Ovary (tissue), 9 donors: ENCODE results near the gene EMC10. TPM values are rescaled to one million over a fixed set of nuclear protein-coding genes. Genes with fewer than 3 reads are reported as not detected.
"Not testable (repeated sequence)": the region's sequence is repeated elsewhere in the genome, so short reads cannot be mapped to it uniquely, and the experiment has no call there.

Experiments
- DNase-seq, 5 donors: peaks; one replicate each; pipeline ENCODE4 v3.0.0-alpha.2; 2019 to 2020
- H3K27ac ChIP-seq, 2 donors: fragments of 200-600 bp; one replicate each; pipeline versions ENCODE4 v1.5.1 to v1.8.0; 2019 to 2022
- H3K27me3 ChIP-seq: fragments of 200-600 bp; one replicate; pipeline ENCODE4 v1.8.0; 2022
- H3K36me3 ChIP-seq: fragments of 200-600 bp; sonication (generic); one replicate; pipeline ENCODE4 v1.5.1; 2019
- H3K4me1 ChIP-seq: one replicate; pipeline ENCODE4 v1.8.1; 2013; ENCODE audit warnings: mild to moderate bottlenecking, moderate library complexity; ENCODE audit not compliant: insufficient read depth
- H3K4me3 ChIP-seq: fragments of 200-600 bp; sonication (generic); one replicate; pipeline ENCODE4 v1.5.1; 2017
- H3K9me3 ChIP-seq, 2 donors: fragments of 200-600 bp in 1 of 2; sonication (generic) in 1 of 2; one replicate each; pipeline versions ENCODE4 v1.5.1 to v1.8.1; 2013 to 2019; ENCODE audit warnings: mild to moderate bottlenecking in 1 of 2, moderate library complexity in 1 of 2
- CTCF ChIP-seq, 3 donors: fragments of 450-650 bp in 2 of 3; fragments of 200-600 bp in 1 of 3; IDR thresholded peaks; one replicate each; pipeline versions ENCODE4 v1.5.1 to v1.8.0; 2016 to 2022; ENCODE audit warnings: antibody characterized with exemption in 3 of 3, mild to moderate bottlenecking in 1 of 3
- EP300 ChIP-seq: sonication (generic); formaldehyde crosslinking; IDR thresholded peaks from one replicate; pipeline ENCODE4 v1.6.1; 2017; ENCODE audit warnings: antibody characterized with exemption
- POLR2A ChIP-seq: fragments of 450-650 bp; IDR thresholded peaks from one replicate; pipeline ENCODE4 v1.6.1; 2017; ENCODE audit warnings: antibody characterized with exemption, mild to moderate bottlenecking, moderate library complexity
- WGBS, 3 donors: extraction: QIAGEN DNeasy Blood & Tissue Kit in 1 of 3; methylation state at CpG; one replicate each; pipeline versions ENCODE4 v1.1.5 to v1.1.7; 2013 to 2017; 5-methylcytosine and 5-hydroxymethylcytosine counted together
- intact Hi-C, 4 donors: fragments of 100-400 bp; cut with DNase I; formaldehyde crosslinking; loops; one replicate each; pipeline versions ENCODE4 v1.11.0 to v1.15.1; 2022 to 2023
- polyA plus RNA-seq, 2 donors: library from polyadenylated mRNA; stranded (reverse); fragments of 200-250 nt in 1 of 2; fragments of 350-450 nt in 1 of 2; fragmentation: Illumina TruSeq in 1 of 2; extraction: RNeasy Lipid Tissue Mini Kit (QIAGEN cat#74804) in 1 of 2; gene quantifications; one replicate each; pipeline ENCODE4 v1.2.3, GENCODE V29; 2013 to 2014
- total RNA-seq, 7 donors: library from RNA; depleted of rRNA in 2 of 7; stranded (reverse); fragments of >200 nt in 2 of 7; fragmentation: NEBNext Ultra II Directional in 3 of 7; extraction: Animal tissue kit (Norgen Biotek cat#: 25700) in 3 of 7; gene quantifications; one replicate each; pipeline versions ENCODE4 v1.1.0 to v1.2.4, GENCODE V29; 2016 to 2023
- donor health status: DM: no; HTN: no; CAD: no; lungs with moderate emphysema.
- donor health status: DM: no; HTN: no; CAD: no.
- donor health status: Bipolar disorder and iron deficiency.
- donor health status: DM: yes; HTN: yes; CAD: no.
- donor health status: DM: no; HTN: no; CAD: no.
- donor health status: DM: yes; HTN: yes; CAD: no.

Gene EMC10
- total and polyA plus RNA-seq, 9 donors = 27.6 to 132 (median 96.7) TPM

DNA sequence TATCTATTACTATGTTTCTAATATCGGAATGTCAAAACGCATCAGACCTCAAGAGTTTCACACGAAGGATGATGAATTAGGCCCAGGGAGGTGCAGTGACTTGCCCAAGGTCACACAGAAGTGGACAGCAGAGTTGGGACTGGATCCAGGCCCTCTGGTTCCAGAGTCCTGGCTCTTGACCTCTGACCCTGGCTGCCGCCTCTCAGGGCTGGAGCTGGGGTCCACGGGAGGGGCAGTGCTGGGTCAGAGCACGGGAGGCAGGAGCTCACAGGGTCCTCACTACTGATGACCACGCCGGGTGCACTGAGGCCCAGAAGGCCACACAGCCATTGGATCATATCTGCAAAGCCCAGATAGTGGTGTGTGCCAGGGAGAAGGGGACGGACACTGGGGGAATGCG is 46.6 kb downstream of the EMC10 start:
- no peak for DNase-seq
- intact Hi-C loops = no loop called here
- H3K9me3 ChIP-seq = no peaks in the 10 kb centered on the region
- H3K27ac ChIP-seq = no peak overlapping the region
- 86 to 91% (median 88%) methylated on average over 10 of the region's 10 CpGs for WGBS, 3 donors
- no peak for TF ChIP-seq POLR2A
- TF ChIP-seq CTCF (IDR thresholded peaks at IDR 0.05) = no peak
- no peak for TF ChIP-seq EP300
- no peak overlapping the region for H3K4me3 ChIP-seq
- no peaks in the 10 kb centered on the region for H3K36me3 ChIP-seq
- H3K27me3 ChIP-seq = no peaks in the 10 kb centered on the region
- H3K4me1 ChIP-seq = no peaks in the 10 kb centered on the region

DNA sequence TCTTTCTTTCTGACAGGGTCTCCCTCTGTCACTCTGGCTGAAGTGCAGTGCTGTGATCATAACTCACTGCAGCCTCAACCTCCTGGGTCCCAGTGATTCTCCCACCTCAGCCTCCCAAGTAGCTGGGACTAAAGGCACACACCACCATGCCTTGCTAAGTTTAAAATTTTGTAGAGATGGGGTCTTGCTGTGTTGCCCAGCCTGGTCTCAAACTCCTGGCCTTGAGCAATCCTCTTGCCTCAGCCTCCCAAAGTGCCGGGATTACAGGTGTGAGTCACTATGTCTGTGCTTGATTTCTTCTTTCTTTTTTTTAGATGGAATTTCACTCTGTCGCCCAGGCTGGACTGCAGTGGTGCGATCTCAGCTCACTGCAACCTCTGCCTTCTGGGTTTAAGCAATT is 51.7 kb downstream of the EMC10 start:
- H3K4me1 ChIP-seq, H3K27me3 ChIP-seq, DNase-seq, H3K4me3 ChIP-seq, H3K9me3 ChIP-seq, H3K27ac ChIP-seq, H3K36me3 ChIP-seq, intact Hi-C loops: not testable (repeated sequence)
- 96 to 97% (median 97%) methylated on average over 3 of the region's 3 CpGs for WGBS, 3 donors

- WGBS, 3 donors = 83 to 84% (median 84%) methylated on average over 11 to 14 of the region's 14 CpGs
- intact Hi-C loops = no loop called here
- no peak for TF ChIP-seq EP300
- Histone ChIP-seq H3K9me3 (peaks cover 0 to 4% of the 10 kb centered on the region in 2 donors), H3K4me3 (no peak overlapping the region), H3K27me3 (no peaks in the 10 kb centered on the region), H3K27ac (no peak overlapping the region), H3K36me3 (no peaks in the 10 kb centered on the region), H3K4me1 (no peaks in the 10 kb centered on the region)
- DNase-seq = no peak
Measured at GRCh38 chr19:50531171-50531612, 54.9 kb downstream of the EMC10 start.

DNA sequence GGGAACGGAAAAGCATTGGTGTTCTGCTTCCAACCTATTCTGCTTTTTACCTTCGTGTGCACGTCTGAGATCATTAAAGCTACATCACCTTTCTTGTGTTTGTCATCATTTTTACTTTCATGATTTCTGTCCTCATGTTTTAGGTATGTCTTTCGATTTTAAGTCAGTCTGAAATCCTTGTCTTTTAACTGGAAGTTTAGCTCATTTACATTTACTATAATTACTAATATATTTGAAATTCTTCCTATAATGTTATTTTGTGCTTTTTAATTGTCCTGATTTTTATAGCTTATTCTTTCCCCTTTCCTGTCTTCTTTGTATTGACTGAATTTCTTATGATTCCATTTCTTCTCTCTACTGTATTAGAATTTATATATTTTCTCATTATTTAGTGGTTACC is 56.6 kb downstream of the EMC10 start:
- 92 to 97% (median 96%) methylated on average over 4 of the region's 4 CpGs for WGBS, 3 donors
- Histone ChIP-seq H3K27me3 (no peaks in the 10 kb centered on the region), H3K9me3 (peaks cover 0 to 4% of the 10 kb centered on the region in 2 donors), H3K27ac (no peak overlapping the region), H3K4me1 (no peaks in the 10 kb centered on the region), H3K36me3 (no peaks in the 10 kb centered on the region), H3K4me3 (no peak overlapping the region)
- intact Hi-C loops = no loop called here
- DNase-seq = no peak
- TF ChIP-seq POLR2A (no peak), EP300 (no peak), CTCF (IDR thresholded peaks at IDR 0.05) (no peak)

DNA sequence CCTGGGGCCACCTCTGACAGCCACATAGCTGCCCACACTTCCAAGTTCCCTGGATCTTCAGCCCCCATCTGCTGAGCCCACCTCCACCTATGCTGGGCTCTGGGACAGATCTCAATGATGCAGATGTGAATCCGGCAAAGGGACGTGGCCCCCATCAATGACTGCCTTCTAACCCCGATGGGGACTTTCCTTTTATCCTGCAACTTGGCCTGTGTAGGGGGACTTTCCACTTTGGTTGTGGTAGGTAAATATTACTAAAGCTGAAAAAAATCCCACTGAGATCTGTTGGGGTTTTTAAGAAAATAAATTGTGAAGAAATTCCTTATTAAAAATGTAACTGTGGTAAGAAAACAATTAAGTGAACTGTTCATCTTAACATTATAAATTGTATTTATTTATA is 58.2 kb downstream of the EMC10 start:
- intact Hi-C loops = no loop called here
- no peaks in the 10 kb centered on the region for H3K4me1 ChIP-seq
- peaks cover 0 to 4% of the 10 kb centered on the region in 2 donors for H3K9me3 ChIP-seq
- WGBS, 3 donors = 85 to 96% (median 95%) methylated on average over 3 of the region's 3 CpGs
- no peak for DNase-seq
- no peak for TF ChIP-seq EP300
- no peaks in the 10 kb centered on the region for H3K36me3 ChIP-seq
- H3K27ac ChIP-seq = no peak overlapping the region
- no peaks in the 10 kb centered on the region for H3K27me3 ChIP-seq
- no peak overlapping the region for H3K4me3 ChIP-seq

DNA sequence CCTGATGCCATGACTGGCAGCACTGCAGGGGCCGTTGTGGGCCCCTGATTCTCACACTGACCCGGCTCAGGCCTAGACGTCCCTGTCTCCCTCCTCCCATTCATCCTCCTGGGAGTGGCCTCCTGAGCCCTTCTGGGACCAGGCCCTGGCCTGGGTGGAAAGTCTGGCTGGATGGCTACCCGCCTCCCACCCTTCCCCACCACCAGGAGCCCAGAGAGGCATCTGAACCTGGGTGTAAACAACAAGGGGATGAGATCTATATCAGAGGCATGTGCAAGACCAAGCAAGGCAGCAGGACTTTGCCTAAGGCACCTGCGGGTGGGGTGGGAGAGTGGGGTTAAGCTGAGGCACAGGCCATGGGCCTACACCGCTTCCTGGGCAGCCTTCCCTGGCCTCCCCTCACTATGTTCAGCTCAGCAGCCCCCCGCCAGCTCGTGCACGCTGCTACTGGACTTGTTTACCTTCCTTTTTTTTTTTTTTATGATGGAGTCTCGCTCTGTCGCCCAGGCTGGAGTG is 59.4 kb downstream of the EMC10 start:
- Histone ChIP-seq H3K36me3 (no peaks in the 10 kb centered on the region), H3K4me3 (no peak overlapping the region), H3K27me3 (no peaks in the 10 kb centered on the region), H3K4me1 (no peaks in the 10 kb centered on the region), H3K9me3 (peaks cover 0 to 4% of the 10 kb centered on the region in 2 donors), H3K27ac (no peak overlapping the region)
- intact Hi-C loops = no loop called here
- no peak for DNase-seq
- TF ChIP-seq POLR2A (no peak), EP300 (no peak), CTCF (IDR thresholded peaks at IDR 0.05) (no peak)
- 79 to 84% (median 80%) methylated on average over 11 of the region's 11 CpGs for WGBS, 3 donors
